ENCODE measurements around the gene RBM33. TPM values are rescaled to one million over a fixed set of nuclear protein-coding genes. Genes with fewer than 3 reads are reported as not detected.
A peak's percentile ranks its signal among the peaks of the same experiment; 100 is the strongest.

The RBM33 gene
- total and polyA plus RNA-seq, 2 donors from 2014 or later, result 9.8 to 78.7 TPM

GRCh38 chr7:155803418-155804376 is 159.2 kb downstream of the RBM33 start:
- TF ChIP-seq CTCF (IDR thresholded peaks at IDR 0.05; ENCODE audit: borderline replicate concordance, extremely low read depth, insufficient read depth), result no peak
- intact Hi-C loops (cut with DNase I), result no loop called here
- Histone ChIP-seq H3K27me3 (ENCODE audit: control insufficient read depth, insufficient read depth, low read length) (peaks cover 38% of the 10 kb centered on the region), H3K36me3 (ENCODE audit: control insufficient read depth in 2 of 3, insufficient read depth in 3 of 3, low read length in 3 of 3) (no peaks in the 10 kb centered on the region), H3K9me3 (ENCODE audit: control insufficient read depth in 2 of 3, insufficient read depth in 1 of 3, low read length in 3 of 3) (no peaks in the 10 kb centered on the region), H3K4me1 (ENCODE audit: control insufficient read depth in 2 of 3, insufficient read depth in 2 of 3, low read depth in 1 of 3, low read length in 3 of 3) (peaks cover 0 to 10% (median 0%) of the 10 kb centered on the region in 3 donors), H3K4me3 (ENCODE audit: low read length in 3 of 3) (no peak overlapping the region), H3K27ac (ENCODE audit: low read depth in 2 of 2, low read length in 2 of 2) (no peak overlapping the region), H3K9ac (ENCODE audit: low read length in 3 of 3) (no peak overlapping the region)
- peak; percentile 53 to 89 (median 62) for DNase-seq
- FAIRE-seq, result no peak

GRCh38 chr7:155804431-155804831 is 160.0 kb downstream of the RBM33 start:
- Histone ChIP-seq H3K9me3 (ENCODE audit: control insufficient read depth in 2 of 3, insufficient read depth in 1 of 3, low read length in 3 of 3) (no peaks in the 10 kb centered on the region), H3K9ac (ENCODE audit: low read length in 3 of 3) (no peak overlapping the region), H3K27me3 (ENCODE audit: control insufficient read depth, insufficient read depth, low read length) (peaks cover 38% of the 10 kb centered on the region), H3K4me1 (ENCODE audit: control insufficient read depth in 2 of 3, insufficient read depth in 2 of 3, low read depth in 1 of 3, low read length in 3 of 3) (peaks cover 0 to 10% (median 0%) of the 10 kb centered on the region in 3 donors), H3K4me3 (ENCODE audit: low read length in 3 of 3) (no peak overlapping the region), H3K27ac (ENCODE audit: low read depth in 2 of 2, low read length in 2 of 2) (no peak overlapping the region), H3K36me3 (ENCODE audit: control insufficient read depth in 2 of 3, insufficient read depth in 3 of 3, low read length in 3 of 3) (no peaks in the 10 kb centered on the region)
- intact Hi-C loops (cut with DNase I), result no loop called here
- FAIRE-seq (no peak), DNase-seq (peak in 3 of 5 donors; percentile 10 to 62 (median 53))
- TF ChIP-seq CTCF (IDR thresholded peaks at IDR 0.05; ENCODE audit: borderline replicate concordance, extremely low read depth, insufficient read depth), result no peak

GRCh38 chr7:155804897-155805825 is 160.7 kb downstream of the RBM33 start:
- H3K4me3 ChIP-seq (ENCODE audit: low read length in 3 of 3), result peak overlapping the region in 1 of 3 donors; percentile 49
- peaks cover 0 to 10% (median 0%) of the 10 kb centered on the region in 3 donors for H3K4me1 ChIP-seq (ENCODE audit: control insufficient read depth in 2 of 3, insufficient read depth in 2 of 3, low read depth in 1 of 3, low read length in 3 of 3)
- no peaks in the 10 kb centered on the region for H3K9me3 ChIP-seq (ENCODE audit: control insufficient read depth in 2 of 3, insufficient read depth in 1 of 3, low read length in 3 of 3)
- H3K9ac ChIP-seq (ENCODE audit: low read length in 3 of 3), result no peak overlapping the region
- TF ChIP-seq CTCF (IDR thresholded peaks at IDR 0.05; ENCODE audit: borderline replicate concordance, extremely low read depth, insufficient read depth), result peak; percentile 30
- intact Hi-C loops (cut with DNase I), result no loop called here
- H3K27me3 ChIP-seq (ENCODE audit: control insufficient read depth, insufficient read depth, low read length), result peaks cover 32% of the 10 kb centered on the region
- no peaks in the 10 kb centered on the region for H3K36me3 ChIP-seq (ENCODE audit: control insufficient read depth in 2 of 3, insufficient read depth in 3 of 3, low read length in 3 of 3)
- FAIRE-seq (no peak), DNase-seq (peak; percentile 82 to 86 (median 83))
- H3K27ac ChIP-seq (ENCODE audit: low read depth in 2 of 2, low read length in 2 of 2), result no peak overlapping the region
